ENCODE results near the gene PNPT1. TPM values are rescaled to one million over a fixed set of nuclear protein-coding genes. Genes with fewer than 3 reads are reported as not detected.

PNPT1 gene
- total and polyA plus RNA-seq, 2 of the 8 experiments (the other 6 are each of a cell fraction or from before 2014, with no cell fraction given), result 8.3 to 40.2 TPM

DNA sequence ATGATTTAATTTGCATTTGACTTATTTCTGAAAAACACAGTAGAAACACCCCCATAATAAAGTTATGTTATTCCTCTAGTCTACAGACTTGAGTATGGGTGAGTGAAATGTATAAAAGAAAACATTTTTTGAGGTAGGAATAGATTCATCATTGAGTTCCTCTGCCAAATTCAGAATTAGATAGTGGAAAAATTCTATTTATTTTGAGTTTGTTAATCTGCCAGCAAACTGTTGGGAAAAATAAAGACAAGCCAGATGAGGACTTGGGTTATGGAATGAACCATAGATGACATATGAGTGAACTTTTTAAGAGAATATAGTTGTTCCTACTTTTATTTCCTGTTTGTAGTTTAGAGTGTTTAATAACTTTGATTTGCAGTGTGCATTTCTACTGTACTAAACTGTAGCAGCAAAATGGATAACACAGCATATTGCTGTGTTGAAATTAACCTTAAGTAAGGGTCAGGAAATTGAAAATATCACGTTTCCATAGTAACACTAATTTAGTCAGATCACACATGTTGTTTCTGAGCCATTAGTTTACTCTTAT is 35.6 kb upstream of the PNPT1 start (continued):
- TF ChIP-seq POU5F1 (IDR thresholded peaks at IDR 0.05; ENCODE audit: low read depth, low read length) (no peak), SIX5 (IDR thresholded peaks at IDR 0.05; ENCODE audit: low read depth, low read length) (no peak), SRF (IDR thresholded peaks at IDR 0.05; ENCODE audit: low read depth, low read length) (no peak), SIN3A (conservative IDR thresholded peaks at IDR 0.05 in 1 of 2, IDR thresholded peaks at IDR 0.05 in 1 of 2; ENCODE audit: low read depth in 1 of 2, low read length in 2 of 2) (no peak)
